Measurements from ENCODE around the gene BDKRB2.

The BDKRB2 gene

GRCh38 chr14:96161636-96162035 lies 43.0 kb upstream of the BDKRB2 start:
- Histone ChIP-seq H3K9me3 (ENCODE audit: low read length) (no peaks in the 10 kb centered on the region), H3K4me1 (ENCODE audit: insufficient read depth, low read length, severe bottlenecking) (no peaks in the 10 kb centered on the region), H3K79me2 (ENCODE audit: insufficient read depth, low read length) (no peaks in the 10 kb centered on the region), H3K9me2 (ENCODE audit: low read depth, low read length) (no peaks in the 10 kb centered on the region), H3K27me3 (ENCODE audit: insufficient read depth, low read length) (no peaks in the 10 kb centered on the region; the same call in none of the 2 replicates), H2AFZ (ENCODE audit: low read length) (no peak overlapping the region), H3K27ac (ENCODE audit: low read depth, low read length, poor library complexity, severe bottlenecking) (no peak overlapping the region), H4K20me1 (ENCODE audit: insufficient read depth, low read length) (no peaks in the 10 kb centered on the region), H3F3A (ENCODE audit: insufficient read depth, low read length) (no peaks in the 10 kb centered on the region), H3K36me3 (ENCODE audit: insufficient read depth, low read length) (no peaks in the 10 kb centered on the region), H3K4me2 (ENCODE audit: low read length) (no peak overlapping the region), H3K9ac (ENCODE audit: low read length) (no peak overlapping the region), H3K4me3 (ENCODE audit: low read depth, low read length, poor library complexity, severe bottlenecking) (no peak overlapping the region)
- no peak for TF ChIP-seq EZH2 (IDR thresholded peaks at IDR 0.05; ENCODE audit: borderline replicate concordance, low read length)
- no peak for TF ChIP-seq CTCF (IDR thresholded peaks at IDR 0.05; ENCODE audit: low read length)

- no peaks in the 10 kb centered on the region for H3K9me3 ChIP-seq (ENCODE audit: low read length)
- H3K27ac ChIP-seq (ENCODE audit: low read depth, low read length, poor library complexity, severe bottlenecking) = no peak overlapping the region
- no peak overlapping the region for H3K9ac ChIP-seq (ENCODE audit: low read length)
- H3K4me1 ChIP-seq (ENCODE audit: insufficient read depth, low read length, severe bottlenecking) = no peaks in the 10 kb centered on the region
- no peak overlapping the region for H3K4me3 ChIP-seq (ENCODE audit: low read depth, low read length, poor library complexity, severe bottlenecking)
- H4K20me1 ChIP-seq (ENCODE audit: insufficient read depth, low read length) = no peaks in the 10 kb centered on the region
- no peaks in the 10 kb centered on the region for H3F3A ChIP-seq (ENCODE audit: insufficient read depth, low read length)
- peaks cover 4% of the 10 kb centered on the region for H3K27me3 ChIP-seq (ENCODE audit: insufficient read depth, low read length)
- no peaks in the 10 kb centered on the region for H3K36me3 ChIP-seq (ENCODE audit: insufficient read depth, low read length)
- no peaks in the 10 kb centered on the region for H3K79me2 ChIP-seq (ENCODE audit: insufficient read depth, low read length)
- no peak for TF ChIP-seq CTCF (IDR thresholded peaks at IDR 0.05; ENCODE audit: low read length)
- no peak for TF ChIP-seq EZH2 (IDR thresholded peaks at IDR 0.05; ENCODE audit: borderline replicate concordance, low read length)
- no peaks in the 10 kb centered on the region for H3K9me2 ChIP-seq (ENCODE audit: low read depth, low read length)
- H2AFZ ChIP-seq (ENCODE audit: low read length) = no peak overlapping the region
- H3K4me2 ChIP-seq (ENCODE audit: low read length) = no peak overlapping the region
Observed at GRCh38 chr14:96162265-96162664, 42.4 kb upstream of the BDKRB2 start.

GRCh38 chr14:96162741-96163140 lies 41.9 kb upstream of the BDKRB2 start:
- no peak overlapping the region for H3K4me3 ChIP-seq (ENCODE audit: low read depth, low read length, poor library complexity, severe bottlenecking)
- no peaks in the 10 kb centered on the region for H3K79me2 ChIP-seq (ENCODE audit: insufficient read depth, low read length)
- peaks cover 4% of the 10 kb centered on the region for H3K27me3 ChIP-seq (ENCODE audit: insufficient read depth, low read length)
- H3F3A ChIP-seq (ENCODE audit: insufficient read depth, low read length) = no peaks in the 10 kb centered on the region
- H3K36me3 ChIP-seq (ENCODE audit: insufficient read depth, low read length) = no peaks in the 10 kb centered on the region
- no peaks in the 10 kb centered on the region for H3K4me1 ChIP-seq (ENCODE audit: insufficient read depth, low read length, severe bottlenecking)
- H4K20me1 ChIP-seq (ENCODE audit: insufficient read depth, low read length) = no peaks in the 10 kb centered on the region
- TF ChIP-seq EZH2 (IDR thresholded peaks at IDR 0.05; ENCODE audit: borderline replicate concordance, low read length) = no peak
- TF ChIP-seq CTCF (IDR thresholded peaks at IDR 0.05; ENCODE audit: low read length) = no peak
- H2AFZ ChIP-seq (ENCODE audit: low read length) = no peak overlapping the region
- no peak overlapping the region for H3K4me2 ChIP-seq (ENCODE audit: low read length)
- no peaks in the 10 kb centered on the region for H3K9me3 ChIP-seq (ENCODE audit: low read length)
- no peaks in the 10 kb centered on the region for H3K9me2 ChIP-seq (ENCODE audit: low read depth, low read length)
- H3K9ac ChIP-seq (ENCODE audit: low read length) = no peak overlapping the region
- no peak overlapping the region for H3K27ac ChIP-seq (ENCODE audit: low read depth, low read length, poor library complexity, severe bottlenecking)

Data from OCI-LY1 (cell line).